ENCODE data around the gene RAB37. TPM values are rescaled to one million over a fixed set of nuclear protein-coding genes. Genes with fewer than 3 reads are reported as not detected.

Gene RAB37
- total RNA-seq, 1 experiment from 2014 or later, result 2.5 TPM

- TF ChIP-seq, protein P1, sequence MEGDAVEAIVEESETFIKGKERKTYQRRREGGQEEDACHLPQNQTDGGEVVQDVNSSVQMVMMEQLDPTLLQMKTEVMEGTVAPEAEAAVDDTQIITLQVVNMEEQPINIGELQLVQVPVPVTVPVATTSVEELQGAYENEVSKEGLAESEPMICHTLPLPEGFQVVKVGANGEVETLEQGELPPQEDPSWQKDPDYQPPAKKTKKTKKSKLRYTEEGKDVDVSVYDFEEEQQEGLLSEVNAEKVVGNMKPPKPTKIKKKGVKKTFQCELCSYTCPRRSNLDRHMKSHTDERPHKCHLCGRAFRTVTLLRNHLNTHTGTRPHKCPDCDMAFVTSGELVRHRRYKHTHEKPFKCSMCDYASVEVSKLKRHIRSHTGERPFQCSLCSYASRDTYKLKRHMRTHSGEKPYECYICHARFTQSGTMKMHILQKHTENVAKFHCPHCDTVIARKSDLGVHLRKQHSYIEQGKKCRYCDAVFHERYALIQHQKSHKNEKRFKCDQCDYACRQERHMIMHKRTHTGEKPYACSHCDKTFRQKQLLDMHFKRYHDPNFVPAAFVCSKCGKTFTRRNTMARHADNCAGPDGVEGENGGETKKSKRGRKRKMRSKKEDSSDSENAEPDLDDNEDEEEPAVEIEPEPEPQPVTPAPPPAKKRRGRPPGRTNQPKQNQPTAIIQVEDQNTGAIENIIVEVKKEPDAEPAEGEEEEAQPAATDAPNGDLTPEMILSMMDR (conservative IDR thresholded peaks at IDR 0.05), result no peak
- H3K9me3 ChIP-seq (ENCODE audit: control insufficient read depth, low read depth, low read length), result no peaks in the 10 kb centered on the region
- no peak overlapping the region for H4K5ac ChIP-seq (ENCODE audit: insufficient read length, low read depth, low read length)
- no peak overlapping the region for H4K8ac ChIP-seq (replicated peaks; ENCODE audit: insufficient read length, low read depth, low read length)
- no peak overlapping the region; the same call in 1 of the 2 replicates for H3K14ac ChIP-seq (ENCODE audit: insufficient read depth, low read length)
- no peaks in the 10 kb centered on the region for H4K20me1 ChIP-seq (ENCODE audit: control insufficient read depth, insufficient read depth, insufficient read length)
- no peak overlapping the region for H2BK120ac ChIP-seq (ENCODE audit: low read depth, low read length, poor library complexity, severe bottlenecking)
- H2BK15ac ChIP-seq (ENCODE audit: low read depth, low read length), result no peak overlapping the region
- no peaks in the 10 kb centered on the region for H3K4me1 ChIP-seq (ENCODE audit: insufficient read depth, low read length)
- no peak overlapping the region for H3K27ac ChIP-seq (ENCODE audit: insufficient read length, low read depth, low read length)
- no peak overlapping the region for H2BK5ac ChIP-seq (ENCODE audit: insufficient read length, low read length)
- H3K4me1 Mint-ChIP-seq, result peaks cover 9 to 27% of the 10 kb centered on the region in 2 experiments
- H3K27me3 ChIP-seq (ENCODE audit: insufficient read depth, low read length), result no peaks in the 10 kb centered on the region
- no CpG with 5 or more reads among the region's 9 CpGs for WGBS (ENCODE audit: extremely low coverage, insufficient read length, low lambda C conversion rate)
- H3K4me3 Mint-ChIP-seq, result no peak overlapping the region; a peak in 1 of 5 replicates
- H3K36me3 Mint-ChIP-seq (ENCODE audit: insufficient read depth in 1 of 3, low read depth in 3 of 3), result peaks cover 27 to 65% (median 58%) of the 10 kb centered on the region in 3 experiments; a peak in 6 of 7 replicates
- H3K79me1 ChIP-seq (ENCODE audit: insufficient read depth, low read depth, low read length, poor library complexity, severe bottlenecking), result no peaks in the 10 kb centered on the region
- no peaks in the 10 kb centered on the region for H3K9me3 Mint-ChIP-seq
- H3K4ac ChIP-seq (ENCODE audit: low read depth, low read length), result no peak overlapping the region
- no peak overlapping the region for H3K4me2 ChIP-seq (ENCODE audit: insufficient read depth, insufficient read length, low read length)
- no peak overlapping the region for H3K18ac ChIP-seq (ENCODE audit: insufficient read length, low read depth, low read length)
- H3K9ac ChIP-seq (ENCODE audit: extremely low read depth, insufficient read length, low read length), result no peak overlapping the region
- H4K91ac ChIP-seq (ENCODE audit: insufficient read length, low read depth, low read length), result no peak overlapping the region
- H2AFZ ChIP-seq (ENCODE audit: low read length), result no peak overlapping the region
- no peak for DNase-seq
- no peak overlapping the region for H3T11ph ChIP-seq (ENCODE audit: low read length)
- no peaks in the 10 kb centered on the region for H3K79me2 ChIP-seq (ENCODE audit: insufficient read depth, low read length)
- no peak overlapping the region for H2BK12ac ChIP-seq (ENCODE audit: insufficient read length, low read depth, low read length)
- H3K23me2 ChIP-seq (ENCODE audit: insufficient read length, low read depth, low read length, poor library complexity, severe bottlenecking), result peaks cover 5% of the 10 kb centered on the region
- no peak overlapping the region for H3K23ac ChIP-seq (ENCODE audit: insufficient read length, low read depth, low read length)
- H3K27me3 Mint-ChIP-seq (ENCODE audit: low read depth), result no peaks in the 10 kb centered on the region
- H2BK20ac ChIP-seq (ENCODE audit: low read depth, low read length, poor library complexity, severe bottlenecking), result no peak overlapping the region
- no peak overlapping the region for H2AK5ac ChIP-seq (ENCODE audit: insufficient read length, low read length)
- H3K56ac ChIP-seq (ENCODE audit: insufficient read length, low read depth, low read length), result no peak overlapping the region
- H3K27ac Mint-ChIP-seq, result no peak overlapping the region
Observed at GRCh38 chr17:74771319-74771914, 34.4 kb downstream of the RAB37 start.

All from H9 (cell line).